HCT116 (cell line): ENCODE measurements around the gene CIB4. TPM values are rescaled to one million over a fixed set of nuclear protein-coding genes. Genes with fewer than 3 reads are reported as not detected.

Experiments used
- ATAC-seq: fragments of 200-7000 bp; cut with Tn5 transposase; 2 replicates; pipeline ENCODE4 v1.9.1; 2020; ENCODE audit warnings: mild to moderate bottlenecking, moderate library complexity
- BruUV-seq: library from RNA; stranded (reverse); fragments of 400-500 nt; replicated peaks from 2 replicates; lab custom pipeline; 2021; lab: Mats Ljungman, UMichigan
- CTCF ChIA-PET: fragments of 300-600 bp; sonication (Branson Sonifier 250); formaldehyde crosslinking; loops from one replicate; lab custom pipeline; 2021; ENCODE audit warnings: antibody characterized with exemption; lab: Charles Lee
- POLR2A ChIA-PET: fragments of 300-600, 350-600 bp; sonication (Branson Sonifier 250); formaldehyde crosslinking; loops from one replicate; lab custom pipeline; 2021; ENCODE audit warnings: antibody characterized with exemption; lab: Charles Lee
- RAD21 ChIA-PET, 2 experiments: fragments of 300-600 bp; sonication (Branson Sonifier 250); formaldehyde crosslinking; loops; one replicate each; lab custom pipeline; 2023; ENCODE audit warnings: low total read pairs in 2 of 2; ENCODE audit not compliant: uncharacterized antibody in 2 of 2, unreplicated experiment in 2 of 2, low non-redundant PET in 1 of 2; lab: Charles Lee
- DNase-seq: peaks from one replicate; pipeline ENCODE4 v3.0.0-alpha.2; 2010; ENCODE audit warnings: low read depth, low spot score
- H2AFZ ChIP-seq: fragments of 200-600 bp; shearing (Covaris generic), sonication (generic); 2 replicates; pipeline ENCODE4 v1.6.1; 2017; ENCODE audit warnings: low read depth, mixed run types, mixed read lengths, antibody characterized with exemption, low read length; ENCODE audit not compliant: poor library complexity, severe bottlenecking
- H3K27ac ChIP-seq: 2 replicates; pipeline ENCODE4 v1.5.1; 2012; ENCODE audit warnings: low read depth, low read length
- H3K27me3 ChIP-seq: fragments of 200-600 bp; sonication (generic); 2 replicates; pipeline ENCODE4 v1.6.1; 2016; ENCODE audit warnings: mixed run types, low read length, mixed read lengths; ENCODE audit not compliant: insufficient read depth
- H3K36me3 ChIP-seq, 2 experiments: fragments of 200-500 bp in 1 of 2; fragments of 200-600 bp in 1 of 2; sonication (Bioruptor generic) in 1 of 2; sonication (generic) in 1 of 2; 2 replicates each; pipeline versions ENCODE4 v1.5.1 to v1.6.1; 2014 to 2016; ENCODE audit warnings: low read length in 2 of 2, inconsistent platforms in 1 of 2, mixed read lengths in 1 of 2, mixed run types in 1 of 2; ENCODE audit not compliant: insufficient read depth in 2 of 2, control insufficient read depth in 1 of 2
- H3K4me1 ChIP-seq, 2 experiments: fragments of 200-600 bp in 1 of 2; sonication (generic) in 1 of 2; 2 replicates each; pipeline versions ENCODE4 v1.5.1 to v1.6.1; 2012 to 2017; ENCODE audit warnings: low read length in 2 of 2, inconsistent platforms in 1 of 2, mild to moderate bottlenecking in 1 of 2, mixed read lengths in 1 of 2, mixed run types in 1 of 2, moderate library complexity in 1 of 2; ENCODE audit not compliant: insufficient read depth in 2 of 2, control insufficient read depth in 1 of 2
- H3K4me2 ChIP-seq: fragments of 200-600 bp; sonication (generic); 2 replicates; pipeline ENCODE4 v1.6.1; 2017; ENCODE audit warnings: mixed run types, low read length, mixed read lengths
- H3K4me3 ChIP-seq, 2 experiments: fragments of 200-600 bp in 1 of 2; sonication (generic) in 1 of 2; replicated peaks in 1 of 2; 2 replicates each; pipeline ENCODE4 v1.5.1; 2011 to 2016; ENCODE audit warnings: low read length in 2 of 2, control low read depth in 1 of 2, low read depth in 1 of 2, mild to moderate bottlenecking in 1 of 2, mixed read lengths in 1 of 2, mixed run types in 1 of 2
- H3K79me2 ChIP-seq: fragments of 200-600 bp; sonication (generic); 2 replicates; pipeline ENCODE4 v1.6.1; 2017; ENCODE audit warnings: mild to moderate bottlenecking, mixed run types, low read length, moderate library complexity, mixed read lengths; ENCODE audit not compliant: insufficient read depth
- H3K9ac ChIP-seq: fragments of 200-600 bp; sonication (generic); 2 replicates; pipeline ENCODE4 v1.6.1; 2016; ENCODE audit warnings: low read length, mixed read lengths
- H3K9me2 ChIP-seq: fragments of 200-600 bp; sonication (generic), shearing (Covaris generic); 2 replicates; pipeline ENCODE4 v1.6.1; 2017; ENCODE audit warnings: mixed run types, mild to moderate bottlenecking, moderate library complexity; ENCODE audit not compliant: insufficient read depth
- H3K9me3 ChIP-seq, 2 experiments: fragments of 200-500 bp in 1 of 2; fragments of 200-600 bp in 1 of 2; sonication (Bioruptor generic) in 1 of 2; sonication (generic) in 1 of 2; 2 replicates each; pipeline ENCODE4 v1.6.1; 2014 to 2017; ENCODE audit warnings: low read length in 2 of 2, mixed read lengths in 2 of 2, inconsistent platforms in 1 of 2, low read depth in 1 of 2, mild to moderate bottlenecking in 1 of 2, mixed run types in 1 of 2, moderate library complexity in 1 of 2; ENCODE audit not compliant: control insufficient read depth in 1 of 2, insufficient read depth in 1 of 2
- H4K20me1 ChIP-seq: fragments of 200-600 bp; sonication (generic), shearing (Covaris generic); 2 replicates; pipeline ENCODE4 v1.6.1; 2017; ENCODE audit warnings: mixed run types, mild to moderate bottlenecking, moderate library complexity; ENCODE audit not compliant: insufficient read depth
- ELF1 ChIP-seq: IDR thresholded peaks from 2 replicates; pipeline ENCODE4 v1.6.1; 2012; ENCODE audit warnings: low read depth, borderline replicate concordance
- POLR2A ChIP-seq: IDR thresholded peaks from 2 replicates; pipeline ENCODE4 v1.7.0; 2011; ENCODE audit warnings: borderline replicate concordance; ENCODE audit not compliant: insufficient read depth, insufficient read length; ENCODE audit errors: extremely low read depth
- POLR2AphosphoS5 ChIP-seq: IDR thresholded peaks from 2 replicates; pipeline ENCODE4 v1.6.1; 2011; ENCODE audit warnings: mild to moderate bottlenecking, low read depth, low read length, moderate library complexity
- RAD21 ChIP-seq: IDR thresholded peaks from 2 replicates; pipeline ENCODE4 v1.6.1; 2012; ENCODE audit warnings: low read depth, mild to moderate bottlenecking
- YY1 ChIP-seq: IDR thresholded peaks from 2 replicates; pipeline ENCODE4 v1.6.1; 2011; ENCODE audit warnings: low read length, low read depth, moderate library complexity, mild to moderate bottlenecking; ENCODE audit not compliant: insufficient replicate concordance; ENCODE audit errors: extremely low read depth
- ZFX ChIP-seq: fragments of 450-650 bp; IDR thresholded peaks from 2 replicates; pipeline ENCODE4 v1.6.1; 2017
- intact Hi-C: fragments of 100-400 bp; cut with micrococcal nuclease; formaldehyde crosslinking; loops from 2 replicates; pipeline ENCODE4 v1.10.0; 2022
- total RNA-seq: library from RNA; stranded (reverse); gene quantifications from one replicate; pipeline ENCODE4 v1.2.1, GENCODE V29; 2021; ENCODE audit not compliant: unreplicated experiment
- TF ChIP-seq, protein P1 (sequence below): IDR thresholded peaks from 2 replicates; pipeline ENCODE4 v1.6.1; 2012; ENCODE audit warnings: low read depth
- TF ChIP-seq, protein P2 (sequence below): IDR thresholded peaks from 2 replicates; pipeline ENCODE4 v1.6.1; 2011; ENCODE audit warnings: mild to moderate bottlenecking, low read length, moderate library complexity; ENCODE audit not compliant: insufficient replicate concordance; ENCODE audit errors: extremely low read depth
- TF ChIP-seq, protein P3 (sequence below): IDR thresholded peaks from 2 replicates; pipeline ENCODE4 v1.6.1; 2012

CIB4 gene
- total RNA-seq, 1 experiment from 2014 or later: not detected

DNA sequence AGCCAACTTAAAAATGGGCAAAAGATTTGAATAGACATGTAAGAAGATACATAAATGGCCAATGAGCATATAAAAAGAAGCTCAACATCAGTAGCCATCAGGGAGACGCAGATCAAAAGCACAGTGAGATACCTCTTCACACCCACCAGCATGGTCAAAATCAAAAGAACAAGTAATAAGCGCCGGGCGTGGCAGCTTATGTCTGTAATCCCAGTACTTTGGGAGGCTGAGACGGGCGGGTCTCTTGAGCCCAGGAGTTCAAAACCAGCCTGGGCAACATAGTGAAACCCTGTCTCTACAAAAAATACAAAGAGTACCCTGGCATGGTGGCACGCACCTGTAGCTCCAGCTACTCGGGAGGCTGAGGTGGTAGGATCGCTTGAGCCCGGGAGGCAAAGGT is 4.6 kb upstream of the CIB4 start:
- Histone ChIP-seq H4K20me1 (no peaks in the 10 kb centered on the region), H2AFZ (no peak overlapping the region), H3K4me2 (no peak overlapping the region), H3K79me2 (no peaks in the 10 kb centered on the region), H3K9ac (no peak overlapping the region), H3K4me3 (no peak overlapping the region), H3K9me2 (no peaks in the 10 kb centered on the region), H3K27me3 (peaks cover 23% of the 10 kb centered on the region), H3K27ac (no peak overlapping the region), H3K36me3 (no peaks in the 10 kb centered on the region), H3K9me3 (no peaks in the 10 kb centered on the region), H3K4me1 (peaks cover 5 to 7% of the 10 kb centered on the region in 2 experiments; a peak in 3 of 4 replicates)
- ChIA-PET RAD21 (no interaction called here), POLR2A (no interaction called here), CTCF (no interaction called here)
- intact Hi-C loops: no loop called here
- DNase-seq: no peak
- no TSS peak for BruUV-seq
- no peak for ATAC-seq
- TF ChIP-seq, protein P1, sequence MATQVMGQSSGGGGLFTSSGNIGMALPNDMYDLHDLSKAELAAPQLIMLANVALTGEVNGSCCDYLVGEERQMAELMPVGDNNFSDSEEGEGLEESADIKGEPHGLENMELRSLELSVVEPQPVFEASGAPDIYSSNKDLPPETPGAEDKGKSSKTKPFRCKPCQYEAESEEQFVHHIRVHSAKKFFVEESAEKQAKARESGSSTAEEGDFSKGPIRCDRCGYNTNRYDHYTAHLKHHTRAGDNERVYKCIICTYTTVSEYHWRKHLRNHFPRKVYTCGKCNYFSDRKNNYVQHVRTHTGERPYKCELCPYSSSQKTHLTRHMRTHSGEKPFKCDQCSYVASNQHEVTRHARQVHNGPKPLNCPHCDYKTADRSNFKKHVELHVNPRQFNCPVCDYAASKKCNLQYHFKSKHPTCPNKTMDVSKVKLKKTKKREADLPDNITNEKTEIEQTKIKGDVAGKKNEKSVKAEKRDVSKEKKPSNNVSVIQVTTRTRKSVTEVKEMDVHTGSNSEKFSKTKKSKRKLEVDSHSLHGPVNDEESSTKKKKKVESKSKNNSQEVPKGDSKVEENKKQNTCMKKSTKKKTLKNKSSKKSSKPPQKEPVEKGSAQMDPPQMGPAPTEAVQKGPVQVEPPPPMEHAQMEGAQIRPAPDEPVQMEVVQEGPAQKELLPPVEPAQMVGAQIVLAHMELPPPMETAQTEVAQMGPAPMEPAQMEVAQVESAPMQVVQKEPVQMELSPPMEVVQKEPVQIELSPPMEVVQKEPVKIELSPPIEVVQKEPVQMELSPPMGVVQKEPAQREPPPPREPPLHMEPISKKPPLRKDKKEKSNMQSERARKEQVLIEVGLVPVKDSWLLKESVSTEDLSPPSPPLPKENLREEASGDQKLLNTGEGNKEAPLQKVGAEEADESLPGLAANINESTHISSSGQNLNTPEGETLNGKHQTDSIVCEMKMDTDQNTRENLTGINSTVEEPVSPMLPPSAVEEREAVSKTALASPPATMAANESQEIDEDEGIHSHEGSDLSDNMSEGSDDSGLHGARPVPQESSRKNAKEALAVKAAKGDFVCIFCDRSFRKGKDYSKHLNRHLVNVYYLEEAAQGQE: no peak
- TF ChIP-seq, protein P2, sequence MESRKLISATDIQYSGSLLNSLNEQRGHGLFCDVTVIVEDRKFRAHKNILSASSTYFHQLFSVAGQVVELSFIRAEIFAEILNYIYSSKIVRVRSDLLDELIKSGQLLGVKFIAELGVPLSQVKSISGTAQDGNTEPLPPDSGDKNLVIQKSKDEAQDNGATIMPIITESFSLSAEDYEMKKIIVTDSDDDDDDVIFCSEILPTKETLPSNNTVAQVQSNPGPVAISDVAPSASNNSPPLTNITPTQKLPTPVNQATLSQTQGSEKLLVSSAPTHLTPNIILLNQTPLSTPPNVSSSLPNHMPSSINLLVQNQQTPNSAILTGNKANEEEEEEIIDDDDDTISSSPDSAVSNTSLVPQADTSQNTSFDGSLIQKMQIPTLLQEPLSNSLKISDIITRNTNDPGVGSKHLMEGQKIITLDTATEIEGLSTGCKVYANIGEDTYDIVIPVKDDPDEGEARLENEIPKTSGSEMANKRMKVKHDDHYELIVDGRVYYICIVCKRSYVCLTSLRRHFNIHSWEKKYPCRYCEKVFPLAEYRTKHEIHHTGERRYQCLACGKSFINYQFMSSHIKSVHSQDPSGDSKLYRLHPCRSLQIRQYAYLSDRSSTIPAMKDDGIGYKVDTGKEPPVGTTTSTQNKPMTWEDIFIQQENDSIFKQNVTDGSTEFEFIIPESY: no peak
- TF ChIP-seq POLR2A: no peak
- TF ChIP-seq POLR2AphosphoS5: no peak
- TF ChIP-seq ZFX: no peak
- TF ChIP-seq ELF1: no peak
- no peak for TF ChIP-seq YY1
- no peak for TF ChIP-seq RAD21
- TF ChIP-seq, protein P3, sequence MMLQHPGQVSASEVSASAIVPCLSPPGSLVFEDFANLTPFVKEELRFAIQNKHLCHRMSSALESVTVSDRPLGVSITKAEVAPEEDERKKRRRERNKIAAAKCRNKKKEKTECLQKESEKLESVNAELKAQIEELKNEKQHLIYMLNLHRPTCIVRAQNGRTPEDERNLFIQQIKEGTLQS: no peak
